CD4-positive, alpha-beta T cell treated with Interleukin-12 subunit alpha and Interleukin-12 subunit beta, for 1 hour (primary cell): ENCODE data around the gene CPD.
"Not testable (repeated sequence)": the region's sequence is repeated elsewhere in the genome, so short reads cannot be mapped to it uniquely, and the experiment has no call there.

ENCODE experiments used
- DNase-seq: peaks from one replicate; pipeline ENCODE4 v3.0.0-alpha.2; 2020

Gene CPD

DNA sequence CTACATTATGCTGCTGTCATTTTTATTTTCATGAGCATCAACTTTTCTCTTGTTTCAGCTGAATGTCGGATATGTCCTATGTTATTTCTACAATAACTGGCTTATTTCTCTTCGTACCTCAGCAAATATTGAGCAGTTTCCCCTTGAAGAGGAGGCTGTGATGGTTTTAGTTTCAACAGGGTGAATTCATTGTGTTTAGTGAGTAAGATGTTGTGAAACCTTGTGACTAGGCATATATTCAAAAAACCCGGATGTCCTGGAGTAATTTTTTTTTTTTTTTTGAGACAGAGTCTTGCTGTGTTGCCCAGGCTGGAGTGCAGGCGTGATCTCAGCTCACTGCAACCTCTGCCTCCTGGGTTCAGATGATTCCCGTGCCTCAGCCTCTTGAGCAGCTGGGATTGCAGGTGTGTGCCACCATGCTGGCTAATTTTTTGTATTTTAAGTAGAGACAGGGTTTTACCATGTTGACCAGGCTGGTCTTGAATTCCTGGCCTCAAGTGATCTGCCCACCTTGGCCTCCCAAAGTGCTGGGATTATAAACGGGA is 11.1 kb downstream of the CPD start:
- no peak for DNase-seq

DNA sequence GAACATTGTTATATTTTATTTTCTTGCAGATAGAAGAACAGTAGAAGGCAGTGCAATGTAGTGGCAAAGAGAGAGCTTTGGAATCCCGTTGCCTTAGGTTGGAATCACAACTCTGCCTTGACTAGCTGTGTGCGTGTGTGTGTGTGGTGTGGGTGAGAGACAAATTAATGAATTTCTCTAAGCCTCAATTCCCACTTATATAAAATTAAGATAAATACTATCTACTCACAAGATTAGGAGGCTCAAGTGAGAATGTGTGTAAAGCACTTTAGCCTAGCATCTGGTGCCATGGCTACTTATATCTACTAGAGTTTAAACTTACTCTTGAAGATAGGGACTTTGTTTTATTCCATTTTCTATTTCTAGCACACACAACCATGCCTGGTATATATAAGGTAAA is 12.8 kb downstream of the CPD start:
- no peak for DNase-seq

DNA sequence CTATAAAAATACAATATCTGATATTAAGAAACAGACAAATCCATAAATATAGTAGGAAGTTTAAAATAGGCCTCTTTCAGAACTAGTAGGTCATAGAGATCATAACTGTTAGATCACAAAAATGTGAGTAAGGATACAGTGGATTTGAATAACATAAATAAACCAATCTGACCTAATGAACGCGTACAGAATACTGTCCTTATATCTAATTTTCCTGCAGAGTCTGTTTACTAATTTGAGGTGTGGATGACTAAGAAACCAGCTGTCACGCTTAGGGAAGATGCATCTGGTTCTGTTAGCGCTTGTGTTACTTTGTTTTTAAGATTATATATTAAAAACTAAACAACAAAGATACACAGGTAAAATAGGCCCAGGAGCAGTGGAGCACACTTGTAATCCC is 14.8 kb downstream of the CPD start:
- no peak for DNase-seq

DNA sequence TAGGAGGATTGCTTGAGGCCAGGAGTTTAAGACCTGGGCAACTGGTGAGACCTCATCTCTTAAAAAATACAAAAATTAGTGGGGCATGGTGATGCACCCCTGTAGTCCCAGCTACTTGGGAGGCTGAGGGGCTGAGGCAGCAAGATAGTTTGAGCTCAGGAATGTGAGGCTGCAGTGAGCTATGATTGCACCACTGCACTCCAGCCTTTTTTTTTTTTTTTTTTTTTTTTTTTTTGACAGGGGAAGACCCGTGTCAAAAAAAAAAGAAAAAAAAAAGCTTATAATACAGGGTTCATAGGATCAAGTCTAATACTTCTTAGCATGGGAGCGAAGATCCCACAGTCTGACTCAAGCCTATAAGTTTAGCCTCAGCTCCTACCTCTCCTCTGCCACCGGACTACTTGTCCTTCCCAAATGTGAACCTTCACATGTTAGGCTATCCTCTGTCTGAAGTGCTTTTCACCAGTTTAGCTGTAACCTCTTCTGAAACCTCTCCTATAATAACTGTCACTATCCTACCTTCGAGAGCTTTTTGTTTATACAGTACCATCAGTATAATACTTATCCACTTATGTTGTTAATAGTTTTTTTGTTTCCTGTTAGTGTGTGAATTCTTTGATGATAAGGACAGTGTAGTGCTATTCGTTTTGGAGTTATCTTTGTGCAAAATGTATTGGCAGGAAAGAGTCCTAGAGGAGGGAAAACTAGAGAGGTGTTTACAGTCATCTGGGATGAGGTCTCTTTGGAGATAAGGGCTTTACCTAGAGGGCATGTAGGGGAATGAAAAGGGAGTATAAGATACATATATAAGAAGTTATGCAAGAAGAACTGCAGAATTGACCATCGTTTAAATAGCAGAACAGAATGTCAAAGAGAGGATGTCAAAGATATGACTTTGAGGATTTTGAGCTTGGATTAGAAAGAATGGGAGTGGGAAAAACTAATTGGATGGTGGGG is 15.5 kb downstream of the CPD start:
- no peak for DNase-seq

DNA sequence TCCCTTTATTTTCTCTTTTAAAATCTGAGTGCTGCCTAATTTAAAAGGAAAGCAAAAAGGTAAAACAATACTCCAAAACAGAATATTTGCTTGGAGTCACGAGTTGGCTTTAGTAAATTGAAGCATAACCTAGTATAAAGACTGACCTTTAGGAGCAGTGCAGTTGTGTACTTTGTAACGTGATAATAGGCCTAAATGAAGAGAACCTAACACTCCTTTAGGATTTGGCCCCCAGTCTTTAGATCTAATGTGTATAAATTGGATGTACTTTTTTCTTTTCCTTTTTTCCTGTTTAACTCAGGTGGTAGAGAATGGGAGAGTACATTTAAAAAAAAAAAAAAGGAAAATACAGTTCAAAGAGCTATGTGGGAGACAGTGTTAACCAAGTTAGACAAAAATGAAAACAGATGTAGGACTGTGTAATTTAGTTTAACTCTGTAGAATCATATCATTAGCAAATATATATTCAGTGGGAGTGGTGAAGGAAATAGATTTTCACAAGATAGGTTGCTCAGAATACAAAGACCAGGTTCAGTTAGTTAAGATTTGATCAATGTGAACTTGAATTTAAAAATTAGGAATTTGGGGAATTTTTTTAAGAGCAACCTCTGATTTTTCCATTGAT is 16.8 kb downstream of the CPD start:
- no peak for DNase-seq

DNA sequence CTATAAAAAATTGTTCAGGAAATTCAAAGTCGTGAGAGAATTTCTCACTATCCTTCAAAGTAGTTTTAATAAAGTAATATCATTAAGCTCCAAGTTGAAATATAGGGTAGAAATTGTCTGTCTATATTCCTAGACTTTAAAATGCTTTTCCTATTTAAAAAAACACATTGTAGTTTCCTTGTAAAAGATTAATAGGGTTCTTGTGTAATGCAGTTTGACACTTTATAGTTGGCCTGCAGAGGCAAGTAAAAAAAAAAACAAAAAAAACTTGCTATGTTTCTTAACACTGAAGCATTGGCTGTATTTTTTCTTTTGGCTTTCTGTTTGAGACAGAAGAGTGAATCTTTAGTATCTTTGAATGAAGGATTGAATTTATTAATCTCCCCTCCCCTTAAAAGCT is 17.4 kb downstream of the CPD start:
- no peak for DNase-seq

DNA sequence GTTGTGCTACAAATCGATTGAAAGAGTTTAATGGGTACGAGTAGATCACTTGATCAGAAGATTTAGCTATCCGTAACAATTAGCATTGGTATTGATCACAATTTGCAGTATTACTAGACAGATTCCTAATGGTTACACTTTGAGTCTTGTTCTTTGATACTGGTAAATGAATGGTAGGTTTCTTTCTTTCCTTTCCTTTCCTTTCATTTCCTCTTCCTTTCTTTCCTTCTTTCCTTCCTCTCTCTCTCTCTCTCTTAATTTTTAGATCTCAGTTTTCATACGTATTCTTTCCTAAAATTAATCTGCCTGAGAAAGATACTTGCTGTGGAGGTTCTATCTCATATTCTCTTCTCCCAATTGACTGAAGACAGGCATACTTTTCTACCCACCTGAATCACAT is 17.9 kb downstream of the CPD start:
- no peak for DNase-seq

DNA sequence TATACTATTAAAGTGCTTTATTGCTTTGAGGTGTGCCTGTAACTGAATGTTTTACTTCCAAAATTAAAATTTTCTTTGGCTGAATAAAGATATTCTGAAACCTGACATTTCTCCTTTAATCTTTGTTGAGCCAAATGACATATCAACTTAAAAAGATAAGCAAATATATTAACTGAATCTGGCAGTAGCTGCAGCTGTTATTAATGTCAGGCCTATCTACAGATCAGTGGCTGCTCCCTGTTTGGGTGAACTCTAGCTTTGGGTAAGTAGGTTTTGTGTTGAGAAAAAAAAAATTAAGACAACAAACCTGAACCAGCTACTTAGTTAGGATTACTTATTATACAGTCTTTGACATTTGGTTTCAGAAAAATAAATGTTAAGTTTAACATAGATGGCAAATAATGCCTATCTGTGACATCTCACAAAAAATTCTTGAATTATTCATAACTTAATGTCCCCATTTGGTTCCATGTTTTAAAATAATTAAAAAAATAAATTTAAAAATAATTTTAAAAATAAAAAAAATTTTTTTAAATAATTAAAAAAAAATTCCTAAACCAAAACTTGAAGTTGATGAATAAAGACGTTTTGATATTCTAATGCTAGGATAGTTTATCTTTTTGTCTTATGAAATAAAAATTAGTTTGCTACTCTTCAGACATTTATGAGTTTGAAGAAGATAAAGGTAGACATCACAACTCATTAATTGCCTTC is 19.8 kb downstream of the CPD start:
- no peak for DNase-seq

DNA sequence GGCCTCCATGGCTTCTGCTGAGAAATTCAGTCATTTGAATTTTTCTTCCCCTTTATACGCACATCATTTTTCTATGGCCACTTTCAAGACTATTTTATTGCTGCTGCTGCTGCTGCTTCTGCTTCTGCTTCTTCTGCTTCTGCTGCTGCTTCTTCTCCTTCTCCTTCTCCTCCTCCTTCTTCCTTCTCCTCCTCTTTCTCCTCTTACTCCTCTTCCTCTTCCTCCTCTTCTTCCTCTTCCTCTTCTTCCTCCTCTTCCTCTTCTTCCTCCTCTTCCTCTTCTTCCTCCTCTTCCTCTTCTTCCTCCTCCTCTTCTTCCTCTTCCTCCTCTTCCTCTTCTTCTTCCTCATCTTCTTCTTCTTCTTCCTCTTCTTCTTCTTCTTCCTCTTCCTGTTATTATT is 22.4 kb downstream of the CPD start:
- DNase-seq: no peak

DNA sequence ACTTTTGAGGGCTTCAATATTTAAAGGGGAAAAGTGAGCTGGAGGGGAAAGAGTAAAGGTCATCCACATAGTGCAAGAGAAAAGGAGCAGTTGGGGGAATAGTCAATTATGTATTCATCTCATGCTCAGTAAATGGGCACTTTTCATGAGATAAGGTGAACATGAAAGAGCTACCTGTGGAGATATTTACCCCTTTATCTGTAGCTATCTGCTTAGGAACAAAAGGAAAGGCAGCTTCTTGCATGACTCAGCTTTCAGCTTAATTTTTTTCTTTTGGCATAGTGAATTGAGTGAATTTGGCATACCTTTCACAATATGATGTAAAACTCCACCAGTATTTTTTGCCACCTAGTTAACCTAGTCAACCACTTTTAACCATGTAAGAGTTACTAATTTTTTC is 26.4 kb downstream of the CPD start:
- no peak for DNase-seq

DNA sequence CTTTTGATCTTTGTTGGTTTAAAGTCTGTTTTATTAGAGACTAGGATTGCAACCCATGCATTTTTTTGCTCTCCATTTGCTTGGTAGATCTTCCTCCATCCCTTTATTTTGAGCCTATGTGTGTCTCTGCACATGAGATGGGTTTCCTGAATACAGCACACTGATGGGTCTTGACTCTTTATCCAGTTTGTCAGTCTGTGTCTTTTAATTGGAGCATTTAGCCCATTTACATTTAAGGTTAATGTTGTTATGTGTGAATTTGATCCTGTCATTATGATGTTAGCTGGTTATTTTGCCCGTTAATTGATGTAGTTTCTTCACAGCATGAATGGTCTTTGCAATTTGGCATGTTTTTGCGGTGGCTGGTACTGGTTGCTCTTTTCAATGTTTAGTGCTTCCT is 31.9 kb downstream of the CPD start:
- DNase-seq: not testable (repeated sequence)

DNA sequence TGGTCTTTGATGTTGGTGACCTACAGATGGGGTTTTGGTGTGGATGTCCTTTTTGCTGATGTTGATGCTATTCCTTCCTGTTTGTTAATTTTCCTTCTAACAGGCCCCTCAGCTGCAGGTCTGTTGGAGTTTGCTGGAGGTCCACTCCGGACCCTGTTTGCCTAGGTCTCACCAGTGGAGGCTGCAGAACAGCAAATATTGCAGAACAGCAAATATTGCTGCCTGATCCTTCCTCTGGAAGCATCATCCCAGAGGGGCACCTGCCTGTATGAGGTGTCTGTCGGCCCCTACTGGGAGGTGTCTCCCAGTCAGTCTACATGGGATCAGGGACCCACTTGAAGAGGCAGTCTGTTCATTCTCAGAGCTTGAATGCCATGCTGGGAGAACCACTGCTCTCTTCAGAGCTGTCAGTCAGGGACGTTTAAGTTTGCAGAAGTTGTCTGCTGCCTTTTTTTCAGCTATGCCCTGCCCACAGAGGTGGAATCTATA is 33.3 kb downstream of the CPD start:
- not testable (repeated sequence) for DNase-seq

DNA sequence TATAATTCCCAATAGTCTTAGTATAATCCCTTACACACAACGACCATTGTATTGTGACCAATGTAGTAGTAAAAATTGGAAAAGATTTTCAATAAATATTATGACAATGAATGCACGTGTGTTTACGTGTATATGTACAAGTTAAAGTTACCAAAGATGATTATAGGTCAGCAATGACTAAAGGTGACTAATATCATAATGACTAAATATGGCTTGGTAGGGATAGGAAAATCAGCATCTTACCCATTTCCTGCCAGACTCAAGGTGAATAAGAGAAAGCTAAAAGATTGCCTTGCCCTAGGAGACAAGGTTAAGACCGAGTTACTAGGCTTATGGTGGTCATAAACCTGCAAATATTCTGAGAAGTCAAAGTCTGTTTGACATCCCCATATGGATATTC is 34.4 kb downstream of the CPD start:
- DNase-seq: no peak

DNA sequence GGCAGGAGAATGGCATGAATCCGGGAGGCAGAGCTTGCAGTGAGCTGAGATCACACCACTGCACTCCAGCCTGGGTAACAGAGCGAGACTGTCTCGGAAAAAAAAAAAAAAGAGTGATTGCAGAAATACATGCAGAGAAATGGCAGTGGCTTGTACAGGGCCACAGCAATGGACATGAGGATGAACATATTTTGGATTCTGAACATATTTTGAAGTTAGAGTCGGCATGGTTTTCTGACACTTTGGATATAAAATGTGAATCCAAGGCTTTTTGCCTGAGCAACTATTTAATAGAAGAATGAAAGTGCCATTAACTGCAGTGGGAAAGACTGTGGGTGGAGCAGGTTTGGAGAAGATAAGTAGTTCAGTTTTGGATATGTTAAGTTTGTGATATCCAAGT is 35.8 kb downstream of the CPD start:
- no peak for DNase-seq

DNA sequence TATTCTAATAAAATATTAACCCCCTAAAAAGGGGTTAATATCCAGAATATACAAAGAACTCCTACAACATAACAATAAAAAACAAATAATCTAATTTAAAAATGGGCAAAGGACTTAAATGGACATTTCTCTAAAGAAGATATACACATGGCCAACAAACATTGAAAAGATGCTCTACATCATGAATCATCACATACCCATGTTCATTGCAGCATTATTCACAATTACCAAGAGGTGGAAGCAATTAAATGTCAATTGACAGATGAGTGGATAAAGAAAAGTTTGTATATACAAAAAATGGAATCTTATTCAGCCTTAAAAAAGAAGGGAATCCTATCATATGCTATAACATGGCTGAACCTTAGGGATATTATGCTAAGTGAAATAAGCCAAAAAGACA is 36.8 kb downstream of the CPD start:
- DNase-seq: no peak

DNA sequence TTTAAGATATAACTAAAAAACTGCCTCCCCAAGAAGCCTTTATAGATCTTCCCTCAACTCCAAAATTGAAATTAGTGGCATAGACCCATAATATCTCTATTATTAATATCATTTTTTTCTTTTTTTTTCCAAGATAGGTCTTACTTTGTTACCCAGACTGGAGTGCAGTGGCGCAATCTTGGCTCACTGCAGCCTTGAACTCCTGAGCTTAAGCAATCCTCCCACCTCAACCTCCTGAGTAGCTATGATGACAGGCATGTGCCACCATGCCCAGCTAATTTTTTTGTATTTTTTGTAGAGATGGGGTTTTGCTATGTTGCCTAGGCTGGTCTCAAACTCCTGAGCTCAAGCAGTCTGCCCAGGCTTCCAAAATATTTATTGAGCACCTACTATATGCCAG is 39.3 kb downstream of the CPD start:
- DNase-seq: not testable (repeated sequence)

DNA sequence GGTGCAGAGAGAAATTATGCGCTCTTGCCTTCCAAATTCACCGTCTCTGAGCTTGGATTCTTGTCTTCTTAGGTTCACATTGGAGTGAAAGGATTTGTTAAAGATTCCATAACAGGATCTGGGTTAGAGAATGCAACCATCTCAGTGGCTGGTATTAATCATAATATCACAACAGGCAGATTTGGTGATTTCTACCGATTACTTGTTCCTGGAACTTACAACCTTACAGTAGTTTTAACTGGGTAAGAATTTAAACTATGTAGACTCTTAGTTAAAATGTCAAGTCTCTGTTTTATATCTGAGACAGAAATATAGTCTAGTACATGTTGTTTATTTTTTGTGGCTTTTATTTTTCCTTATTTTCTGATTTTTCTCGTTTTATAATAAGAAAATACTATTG is 42.9 kb downstream of the CPD start:
- no peak for DNase-seq

DNA sequence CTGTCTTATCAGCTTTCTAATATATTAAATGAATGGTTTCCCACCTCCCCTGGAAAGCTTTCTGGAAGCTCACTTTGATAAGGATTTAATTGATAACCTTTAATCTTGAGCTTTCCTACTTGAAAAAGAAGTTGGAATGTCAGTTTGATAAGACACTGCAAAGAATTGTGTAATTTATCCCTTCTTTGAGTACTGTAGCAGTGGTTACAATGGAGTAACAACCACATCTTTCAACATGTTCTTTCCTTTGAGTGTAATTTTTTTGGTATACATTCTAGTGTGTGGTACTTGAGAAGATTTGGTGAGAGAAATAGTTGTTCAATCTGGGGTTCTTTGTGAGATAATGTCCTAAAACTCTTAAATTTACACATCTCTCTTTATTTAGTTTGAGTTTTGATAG is 43.4 kb downstream of the CPD start:
- DNase-seq: no peak

DNA sequence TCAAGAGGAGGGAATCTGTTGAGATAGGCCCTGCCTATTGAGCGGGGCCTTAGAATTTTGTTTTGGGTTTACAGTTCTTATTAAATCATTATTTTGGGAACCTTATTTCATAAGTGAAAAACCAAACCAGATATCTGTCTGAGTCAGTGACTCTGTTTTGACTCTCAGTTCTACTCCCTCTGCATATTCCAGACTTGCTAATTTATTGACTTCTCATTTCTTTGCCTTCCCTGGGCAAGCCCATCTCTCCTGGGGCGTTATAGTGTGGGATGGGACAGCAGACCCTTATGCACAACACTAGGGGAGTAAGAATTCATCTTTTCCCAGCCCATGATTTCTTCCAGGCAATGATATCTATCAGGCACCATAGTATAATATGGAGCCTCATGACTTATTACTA is 45.7 kb downstream of the CPD start:
- no peak for DNase-seq

DNA sequence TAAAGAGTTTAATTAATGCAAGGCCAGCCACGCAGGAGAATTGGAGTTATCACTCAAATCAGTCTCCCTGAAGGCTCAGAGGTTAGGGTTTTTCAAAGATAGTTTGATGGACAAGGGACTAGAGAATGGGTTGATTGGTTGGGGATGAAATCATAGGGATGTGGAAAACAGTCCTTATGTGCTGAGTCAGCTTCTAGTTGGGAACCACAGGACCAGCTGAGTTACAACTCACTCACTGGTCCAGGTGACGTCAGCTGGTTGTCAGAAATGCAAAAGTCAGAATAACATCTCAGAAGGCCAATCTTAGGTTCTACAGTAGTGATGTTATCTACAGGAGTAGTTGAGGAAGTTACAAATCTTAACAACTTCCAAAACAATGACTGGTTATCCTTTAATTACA is 47.6 kb downstream of the CPD start:
- DNase-seq: no peak

DNA sequence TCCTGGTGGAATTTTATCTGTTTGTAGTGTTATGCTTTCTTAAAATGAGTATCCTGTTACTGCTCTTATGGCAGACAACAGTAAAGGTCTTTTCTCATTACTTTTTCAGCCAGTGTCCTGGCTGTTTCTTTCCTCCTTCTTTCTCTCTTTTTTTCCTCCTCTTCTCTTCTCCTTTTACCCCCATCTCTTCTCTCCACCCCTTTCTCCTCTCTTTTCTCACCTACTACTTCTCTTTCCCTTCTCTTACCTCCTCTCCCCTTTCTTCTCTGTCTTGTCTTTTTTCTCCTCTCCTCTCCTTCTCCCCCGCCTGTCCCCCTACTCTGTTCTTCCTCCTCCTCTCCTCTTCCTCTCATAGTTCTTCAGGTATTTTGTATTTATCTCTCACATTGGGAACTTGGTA is 48.9 kb downstream of the CPD start:
- no peak for DNase-seq

DNA sequence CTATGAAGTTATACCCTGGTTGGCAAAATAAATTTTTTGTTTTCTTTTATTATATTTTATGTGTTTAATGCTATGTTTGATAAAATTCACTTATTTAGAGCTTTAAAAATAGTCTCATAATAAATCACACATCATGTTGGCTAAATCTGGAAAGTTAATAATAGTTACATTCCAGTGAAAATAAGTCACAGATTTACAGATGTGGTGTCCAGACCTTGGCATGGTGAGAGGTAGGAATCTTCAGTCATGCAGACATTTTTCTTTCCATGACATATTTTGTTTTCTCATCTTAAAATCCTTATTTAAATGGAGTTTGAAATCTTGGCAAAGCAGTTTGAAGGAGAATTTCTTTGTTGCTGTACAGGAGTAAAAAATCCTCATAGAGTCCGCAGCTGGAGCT is 50.4 kb downstream of the CPD start:
- DNase-seq: no peak

DNA sequence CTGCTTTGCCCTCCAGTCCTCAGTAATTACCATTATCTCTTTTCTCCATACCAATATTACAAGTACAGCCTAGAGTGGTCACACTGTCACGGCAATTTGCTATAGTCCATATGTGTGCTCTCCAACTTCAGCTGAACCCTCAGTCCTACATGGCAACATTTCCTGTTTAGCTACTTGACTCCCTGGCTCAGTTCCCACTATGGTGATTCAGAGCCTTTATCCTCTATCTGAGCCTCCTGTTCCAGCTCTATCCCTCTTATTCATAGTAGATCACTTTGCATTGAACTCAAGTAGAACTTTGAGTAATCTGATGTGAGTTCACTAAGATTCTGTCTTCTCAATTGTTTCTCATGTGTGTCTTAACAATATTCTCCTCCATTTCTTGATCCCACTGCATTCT is 54.8 kb downstream of the CPD start:
- DNase-seq: no peak

DNA sequence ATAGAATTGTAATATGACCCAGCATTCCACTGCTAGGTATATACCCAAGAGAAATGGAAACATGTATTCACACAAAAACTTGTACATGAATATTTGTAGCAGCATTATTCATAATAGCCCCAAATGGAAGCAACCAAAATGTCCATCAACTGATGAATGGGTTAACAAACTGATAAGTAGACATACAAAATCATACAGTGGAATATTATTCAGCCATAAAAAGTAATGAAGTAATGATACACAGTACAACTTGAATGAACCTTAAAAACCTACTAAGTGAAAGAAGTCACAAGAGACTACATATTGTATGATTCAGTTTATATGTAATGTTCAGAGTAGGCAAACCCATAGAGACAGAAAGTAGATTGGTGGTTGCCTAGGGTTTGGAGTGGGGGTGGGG is 58.0 kb downstream of the CPD start:
- DNase-seq: no peak
